RPMI8226 (cell line): ENCODE measurements around the gene LARGE2.

Experiments
- DNase-seq: peaks from one replicate; pipeline ENCODE4 v3.0.0-alpha.2; 2015

Gene LARGE2

GRCh38 chr11:45968901-45969300 is 46.4 kb downstream of the LARGE2 start:
- DNase-seq = no peak

- no peak for DNase-seq
Observed at GRCh38 chr11:45973601-45974000, 51.1 kb downstream of the LARGE2 start.

- DNase-seq = no peak
Observed at GRCh38 chr11:45974806-45975205, 52.4 kb downstream of the LARGE2 start.
